ENCODE data around the gene MEGF11.

MEGF11 gene

GRCh38 chr15:66068801-66069200 lies 184.7 kb downstream of the MEGF11 start:
- no peak overlapping the region for H3K4me3 ChIP-seq (ENCODE audit: insufficient read depth, low read length, poor library complexity, severe bottlenecking)
- no peak overlapping the region for H2AFZ ChIP-seq (ENCODE audit: low read depth, low read length, severe bottlenecking)
- no peaks in the 10 kb centered on the region for H3F3A ChIP-seq (ENCODE audit: insufficient read depth)
- no peak overlapping the region for H3K27ac ChIP-seq (ENCODE audit: low read depth, low read length)
- H3K36me3 ChIP-seq (ENCODE audit: low read length), result no peaks in the 10 kb centered on the region
- H3K9ac ChIP-seq (ENCODE audit: low read length), result no peak overlapping the region
- no peaks in the 10 kb centered on the region for H4K20me1 ChIP-seq (ENCODE audit: low read depth, low read length)
- TF ChIP-seq CTCF (IDR thresholded peaks at IDR 0.05; ENCODE audit: insufficient read depth, low read length, poor library complexity, severe bottlenecking), result no peak
- H3K9me2 ChIP-seq (replicated peaks; ENCODE audit: insufficient read depth, low read length), result no peaks in the 10 kb centered on the region
- no peaks in the 10 kb centered on the region for H3K9me3 ChIP-seq (ENCODE audit: insufficient read depth, low read length)
- no peak overlapping the region for H3K4me2 ChIP-seq (ENCODE audit: low read depth, low read length, poor library complexity, severe bottlenecking)
- H3K79me2 ChIP-seq (ENCODE audit: insufficient read depth, low read length), result no peaks in the 10 kb centered on the region
- H3K27me3 ChIP-seq (ENCODE audit: low read length), result no peaks in the 10 kb centered on the region

- Histone ChIP-seq H3K27me3 (ENCODE audit: low read length) (no peaks in the 10 kb centered on the region), H3K27ac (ENCODE audit: low read depth, low read length) (no peak overlapping the region), H3K79me2 (ENCODE audit: insufficient read depth, low read length) (no peaks in the 10 kb centered on the region), H3K9ac (ENCODE audit: low read length) (no peak overlapping the region), H4K20me1 (ENCODE audit: low read depth, low read length) (no peaks in the 10 kb centered on the region), H3K9me3 (ENCODE audit: insufficient read depth, low read length) (no peaks in the 10 kb centered on the region), H3K36me3 (ENCODE audit: low read length) (no peaks in the 10 kb centered on the region), H3K9me2 (replicated peaks; ENCODE audit: insufficient read depth, low read length) (no peaks in the 10 kb centered on the region), H3K4me2 (ENCODE audit: low read depth, low read length, poor library complexity, severe bottlenecking) (no peak overlapping the region), H3K4me3 (ENCODE audit: insufficient read depth, low read length, poor library complexity, severe bottlenecking) (no peak overlapping the region), H2AFZ (ENCODE audit: low read depth, low read length, severe bottlenecking) (no peak overlapping the region), H3F3A (ENCODE audit: insufficient read depth) (no peaks in the 10 kb centered on the region)
- no peak for TF ChIP-seq EZH2phosphoT487 (conservative IDR thresholded peaks at IDR 0.05; ENCODE audit: low read length)
- TF ChIP-seq CTCF (IDR thresholded peaks at IDR 0.05; ENCODE audit: insufficient read depth, low read length, poor library complexity, severe bottlenecking), result no peak
Observed at GRCh38 chr15:66067687-66068086, 185.9 kb downstream of the MEGF11 start.

GRCh38 chr15:66066481-66066880 lies 187.1 kb downstream of the MEGF11 start:
- no peak for TF ChIP-seq EZH2phosphoT487 (conservative IDR thresholded peaks at IDR 0.05; ENCODE audit: low read length)
- no peak for TF ChIP-seq CTCF (IDR thresholded peaks at IDR 0.05; ENCODE audit: insufficient read depth, low read length, poor library complexity, severe bottlenecking)
- Histone ChIP-seq H3K9me3 (ENCODE audit: insufficient read depth, low read length) (no peaks in the 10 kb centered on the region), H3K27me3 (ENCODE audit: low read length) (no peaks in the 10 kb centered on the region), H4K20me1 (ENCODE audit: low read depth, low read length) (no peaks in the 10 kb centered on the region), H2AFZ (ENCODE audit: low read depth, low read length, severe bottlenecking) (no peak overlapping the region), H3K27ac (ENCODE audit: low read depth, low read length) (no peak overlapping the region), H3K36me3 (ENCODE audit: low read length) (no peaks in the 10 kb centered on the region), H3K4me2 (ENCODE audit: low read depth, low read length, poor library complexity, severe bottlenecking) (no peak overlapping the region), H3K4me3 (ENCODE audit: insufficient read depth, low read length, poor library complexity, severe bottlenecking) (no peak overlapping the region), H3K9me2 (replicated peaks; ENCODE audit: insufficient read depth, low read length) (no peaks in the 10 kb centered on the region), H3K79me2 (ENCODE audit: insufficient read depth, low read length) (no peaks in the 10 kb centered on the region), H3F3A (ENCODE audit: insufficient read depth) (no peaks in the 10 kb centered on the region), H3K9ac (ENCODE audit: low read length) (no peak overlapping the region)

GRCh38 chr15:66066005-66066404 lies 187.5 kb downstream of the MEGF11 start:
- Histone ChIP-seq H3K36me3 (ENCODE audit: low read length) (no peaks in the 10 kb centered on the region), H3K9me2 (replicated peaks; ENCODE audit: insufficient read depth, low read length) (no peaks in the 10 kb centered on the region), H3F3A (ENCODE audit: insufficient read depth) (no peaks in the 10 kb centered on the region), H3K4me3 (ENCODE audit: insufficient read depth, low read length, poor library complexity, severe bottlenecking) (no peak overlapping the region), H4K20me1 (ENCODE audit: low read depth, low read length) (no peaks in the 10 kb centered on the region), H3K9me3 (ENCODE audit: insufficient read depth, low read length) (no peaks in the 10 kb centered on the region), H3K27me3 (ENCODE audit: low read length) (no peaks in the 10 kb centered on the region), H3K79me2 (ENCODE audit: insufficient read depth, low read length) (no peaks in the 10 kb centered on the region), H3K9ac (ENCODE audit: low read length) (no peak overlapping the region), H3K27ac (ENCODE audit: low read depth, low read length) (no peak overlapping the region), H3K4me2 (ENCODE audit: low read depth, low read length, poor library complexity, severe bottlenecking) (no peak overlapping the region), H2AFZ (ENCODE audit: low read depth, low read length, severe bottlenecking) (no peak overlapping the region)
- TF ChIP-seq CTCF (IDR thresholded peaks at IDR 0.05; ENCODE audit: insufficient read depth, low read length, poor library complexity, severe bottlenecking) (no peak), EZH2phosphoT487 (conservative IDR thresholded peaks at IDR 0.05; ENCODE audit: low read length) (no peak)
